ENCODE data around the gene MYLK4. TPM values are rescaled to one million over a fixed set of nuclear protein-coding genes. Genes with fewer than 3 reads are reported as not detected.

The MYLK4 gene
- total RNA-seq, 1 donor: 0.43 TPM

- no peak for DNase-seq (ENCODE audit: low read depth)
- H3K4me3 ChIP-seq (ENCODE audit: low read depth, low read length): no peak overlapping the region
- no peak for TF ChIP-seq CTCF (IDR thresholded peaks at IDR 0.05; ENCODE audit: insufficient read depth, low read depth, low read length)
Measured at GRCh38 chr6:2758980-2759379, 8.3 kb upstream of the MYLK4 start.

- no peak overlapping the region for H3K4me3 ChIP-seq (ENCODE audit: low read depth, low read length)
- no peak for TF ChIP-seq CTCF (IDR thresholded peaks at IDR 0.05; ENCODE audit: insufficient read depth, low read depth, low read length)
- peak; percentile 34 for DNase-seq (ENCODE audit: low read depth)
Measured at GRCh38 chr6:2756687-2757224, 6.0 kb upstream of the MYLK4 start.

- no peak for DNase-seq (ENCODE audit: low read depth)
- H3K4me3 ChIP-seq (ENCODE audit: low read depth, low read length): no peak overlapping the region
- no peak for TF ChIP-seq CTCF (IDR thresholded peaks at IDR 0.05; ENCODE audit: insufficient read depth, low read depth, low read length)
Measured at GRCh38 chr6:2756241-2756640, 5.5 kb upstream of the MYLK4 start.

GRCh38 chr6:2755456-2755855 lies 4.7 kb upstream of the MYLK4 start:
- no peak for DNase-seq (ENCODE audit: low read depth)
- H3K4me3 ChIP-seq (ENCODE audit: low read depth, low read length): no peak overlapping the region
- TF ChIP-seq CTCF (IDR thresholded peaks at IDR 0.05; ENCODE audit: insufficient read depth, low read depth, low read length): no peak

- H3K4me3 ChIP-seq (ENCODE audit: low read depth, low read length): no peak overlapping the region
- TF ChIP-seq CTCF (IDR thresholded peaks at IDR 0.05; ENCODE audit: insufficient read depth, low read depth, low read length): no peak
- no peak for DNase-seq (ENCODE audit: low read depth)
Measured at GRCh38 chr6:2754911-2755310, 4.2 kb upstream of the MYLK4 start.

GRCh38 chr6:2754393-2754792 lies 3.7 kb upstream of the MYLK4 start:
- DNase-seq (ENCODE audit: low read depth): no peak
- TF ChIP-seq CTCF (IDR thresholded peaks at IDR 0.05; ENCODE audit: insufficient read depth, low read depth, low read length): no peak
- no peak overlapping the region for H3K4me3 ChIP-seq (ENCODE audit: low read depth, low read length)

- no peak for TF ChIP-seq CTCF (IDR thresholded peaks at IDR 0.05; ENCODE audit: insufficient read depth, low read depth, low read length)
- DNase-seq (ENCODE audit: low read depth): no peak
- H3K4me3 ChIP-seq (ENCODE audit: low read depth, low read length): no peak overlapping the region
Measured at GRCh38 chr6:2753743-2754142, 3.0 kb upstream of the MYLK4 start.
